ENCODE results near the gene ACVR2A.

ACVR2A gene

GRCh38 chr2:147888680-147889079, 43.9 kb downstream of the ACVR2A start:
- Histone ChIP-seq H3K27me3 (replicated peaks) (no peaks in the 10 kb centered on the region), H3K27ac (no peak overlapping the region), H3K4me3 (ENCODE audit: low read depth, low read length) (no peak overlapping the region), H3K36me3 (replicated peaks) (no peaks in the 10 kb centered on the region)
- in situ Hi-C loops (cut with HindIII; ENCODE audit: low pct_ligation_motif_present, low sequenced_read_pairs) = no loop called here
- TF ChIP-seq CTCF (IDR thresholded peaks at IDR 0.05; ENCODE audit: low read depth, low read length, missing control alignments) = no peak
- no peak for DNase-seq

GRCh38 chr2:147904051-147904450, 59.2 kb downstream of the ACVR2A start:
- H3K36me3 ChIP-seq (replicated peaks) = no peaks in the 10 kb centered on the region
- H3K27me3 ChIP-seq (replicated peaks) = no peaks in the 10 kb centered on the region
- no peak overlapping the region for H3K4me3 ChIP-seq (ENCODE audit: low read depth, low read length)
- TF ChIP-seq CTCF (IDR thresholded peaks at IDR 0.05; ENCODE audit: low read depth, low read length, missing control alignments) = no peak
- no peak overlapping the region for H3K27ac ChIP-seq
- no peak for DNase-seq
- in situ Hi-C loops (cut with HindIII; ENCODE audit: low pct_ligation_motif_present, low sequenced_read_pairs) = no loop called here

- in situ Hi-C loops (cut with HindIII; ENCODE audit: low pct_ligation_motif_present, low sequenced_read_pairs) = no loop called here
- H3K4me3 ChIP-seq (ENCODE audit: low read depth, low read length) = no peak overlapping the region
- no peaks in the 10 kb centered on the region for H3K27me3 ChIP-seq (replicated peaks)
- no peak for TF ChIP-seq CTCF (IDR thresholded peaks at IDR 0.05; ENCODE audit: low read depth, low read length, missing control alignments)
- no peak for DNase-seq
- H3K27ac ChIP-seq = no peak overlapping the region
- H3K36me3 ChIP-seq (replicated peaks) = no peaks in the 10 kb centered on the region
These were observed 64.3 kb downstream of the ACVR2A start for GRCh38 chr2:147909178-147909577.

GRCh38 chr2:147910990-147911473, 66.2 kb downstream of the ACVR2A start:
- no peaks in the 10 kb centered on the region for H3K27me3 ChIP-seq (replicated peaks)
- no peaks in the 10 kb centered on the region for H3K36me3 ChIP-seq (replicated peaks)
- TF ChIP-seq CTCF (IDR thresholded peaks at IDR 0.05; ENCODE audit: low read depth, low read length, missing control alignments) = peak; percentile 67
- no peak overlapping the region for H3K27ac ChIP-seq
- H3K4me3 ChIP-seq (ENCODE audit: low read depth, low read length) = no peak overlapping the region
- peak; percentile 54 for DNase-seq
- in situ Hi-C loops (cut with HindIII; ENCODE audit: low pct_ligation_motif_present, low sequenced_read_pairs) = no loop called here

- H3K27ac ChIP-seq = no peak overlapping the region
- H3K36me3 ChIP-seq (replicated peaks) = no peaks in the 10 kb centered on the region
- no peak overlapping the region for H3K4me3 ChIP-seq (ENCODE audit: low read depth, low read length)
- TF ChIP-seq CTCF (IDR thresholded peaks at IDR 0.05; ENCODE audit: low read depth, low read length, missing control alignments) = no peak
- H3K27me3 ChIP-seq (replicated peaks) = no peaks in the 10 kb centered on the region
- DNase-seq = no peak
- in situ Hi-C loops (cut with HindIII; ENCODE audit: low pct_ligation_motif_present, low sequenced_read_pairs) = no loop called here
These were observed 69.1 kb downstream of the ACVR2A start for GRCh38 chr2:147913701-147914480.

GRCh38 chr2:147916067-147916466, 71.2 kb downstream of the ACVR2A start:
- no peak overlapping the region for H3K4me3 ChIP-seq (ENCODE audit: low read depth, low read length)
- in situ Hi-C loops (cut with HindIII; ENCODE audit: low pct_ligation_motif_present, low sequenced_read_pairs) = no loop called here
- no peak for TF ChIP-seq CTCF (IDR thresholded peaks at IDR 0.05; ENCODE audit: low read depth, low read length, missing control alignments)
- no peaks in the 10 kb centered on the region for H3K36me3 ChIP-seq (replicated peaks)
- H3K27ac ChIP-seq = no peak overlapping the region
- no peaks in the 10 kb centered on the region for H3K27me3 ChIP-seq (replicated peaks)
- no peak for DNase-seq

All from brain microvascular endothelial cell (primary cell).